Right renal pelvis (tissue), 4 donors: Measurements from ENCODE around the gene REEP6. TPM values are rescaled to one million over a fixed set of nuclear protein-coding genes. Genes with fewer than 3 reads are reported as not detected.
"Not testable (repeated sequence)": the region's sequence is repeated elsewhere in the genome, so short reads cannot be mapped to it uniquely, and the experiment has no call there.

Source experiments
- DNase-seq, 4 donors: peaks; one replicate each; pipeline ENCODE4 v3.0.0-alpha.2; 2013; ENCODE audit warnings: low read depth in 4 of 4, low spot score in 3 of 4, missing footprints in 1 of 4
- polyA plus RNA-seq, 4 donors: library from polyadenylated mRNA; unstranded; fragments of 120-200 nt; gene quantifications; one replicate each; pipeline ENCODE4 v1.2.1, GENCODE V29; 2013; ENCODE audit not compliant: insufficient read length in 4 of 4

REEP6 gene
- polyA plus RNA-seq, 4 donors, result 9.9 to 31.5 (median 17.0) TPM

DNA sequence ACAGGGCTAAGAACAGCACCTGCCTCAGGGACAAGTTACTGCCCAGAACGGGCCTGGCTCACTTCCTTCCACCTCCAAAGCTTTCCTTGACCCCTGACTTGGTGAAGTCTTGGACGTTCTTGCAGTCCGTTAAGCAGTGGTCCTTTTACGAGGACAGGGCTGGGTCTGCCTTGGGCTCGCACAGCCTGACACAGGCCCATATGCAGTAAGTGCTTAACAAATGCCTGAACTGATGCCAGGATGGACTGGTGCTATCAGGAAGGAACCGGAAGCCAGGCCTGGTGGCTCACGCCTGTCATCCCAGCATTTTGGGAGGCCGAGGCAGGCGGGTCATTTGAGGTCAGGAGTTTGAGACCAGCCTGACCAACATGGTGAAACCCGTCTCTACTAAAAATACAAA is 31.1 kb downstream of the REEP6 start:
- DNase-seq, result no peak

DNA sequence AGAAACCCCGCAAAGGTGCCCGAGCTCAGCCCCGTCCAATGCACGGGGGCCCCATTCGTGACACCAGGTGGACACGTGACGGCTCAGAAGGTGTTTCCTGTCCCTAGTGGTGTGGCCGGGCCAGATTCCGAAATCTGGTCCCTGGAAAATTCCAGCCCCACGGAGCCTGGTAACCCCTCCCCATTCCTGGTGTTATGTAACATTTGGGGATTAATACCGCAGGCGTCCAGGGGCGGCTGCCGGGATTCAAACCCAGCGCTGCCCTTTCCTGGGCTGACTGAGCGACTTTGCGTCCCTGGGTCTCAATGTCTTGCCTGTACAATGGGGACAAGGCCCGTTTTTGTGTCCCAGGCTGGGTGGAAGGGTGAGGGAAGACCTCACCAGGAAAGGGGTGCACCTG is 31.9 kb downstream of the REEP6 start:
- no peak for DNase-seq

DNA sequence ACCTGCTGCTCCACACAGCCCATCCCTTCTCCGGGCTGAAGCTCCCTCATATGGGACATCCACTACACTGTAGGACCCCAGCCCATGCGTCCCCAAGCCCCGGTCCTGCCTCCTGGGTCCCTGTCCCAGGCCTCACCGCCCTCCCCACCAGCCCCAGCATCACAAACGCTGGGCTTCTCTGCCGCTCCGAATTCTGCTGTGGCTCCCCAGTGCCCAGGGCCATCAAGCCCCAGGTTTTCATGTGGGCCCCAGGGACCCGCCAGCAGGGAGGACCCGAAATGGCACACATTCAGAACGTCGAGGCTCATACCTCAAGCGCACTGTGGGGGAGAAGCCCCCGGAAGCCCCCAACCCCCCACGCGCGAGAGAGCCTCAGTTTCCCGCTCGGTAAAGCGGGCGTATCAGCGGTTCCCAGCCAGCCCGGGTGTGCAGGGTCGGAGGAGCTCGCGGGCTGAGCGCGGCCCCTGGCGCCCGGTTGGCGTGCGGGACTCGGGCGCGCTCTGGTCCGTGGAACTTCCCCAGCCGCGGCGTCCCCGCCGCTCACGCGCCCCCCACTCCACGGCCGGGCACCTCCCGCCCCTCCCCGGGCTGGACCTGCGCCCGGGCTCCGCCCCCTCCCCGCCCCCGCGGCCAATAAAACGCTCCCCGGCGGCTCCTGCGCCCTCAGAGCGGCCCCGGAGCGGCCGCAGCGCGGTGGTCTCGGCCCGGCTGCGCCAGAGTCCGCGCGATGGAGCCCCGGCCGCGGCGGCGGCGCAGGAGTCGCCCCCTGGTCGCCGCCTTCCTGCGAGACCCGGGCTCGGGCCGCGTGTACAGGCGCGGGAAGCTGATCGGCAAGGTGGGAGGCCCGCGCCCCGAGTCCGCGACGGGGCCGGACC is 32.7 kb downstream of the REEP6 start, which contains the start of gene PLK5:
PLK5 (plus strand) TSS at position 666 of the 875 bp plus-strand sequence. CDS start 2,920 bp downstream, outside the sequence.
- DNase-seq, result no peak

DNA sequence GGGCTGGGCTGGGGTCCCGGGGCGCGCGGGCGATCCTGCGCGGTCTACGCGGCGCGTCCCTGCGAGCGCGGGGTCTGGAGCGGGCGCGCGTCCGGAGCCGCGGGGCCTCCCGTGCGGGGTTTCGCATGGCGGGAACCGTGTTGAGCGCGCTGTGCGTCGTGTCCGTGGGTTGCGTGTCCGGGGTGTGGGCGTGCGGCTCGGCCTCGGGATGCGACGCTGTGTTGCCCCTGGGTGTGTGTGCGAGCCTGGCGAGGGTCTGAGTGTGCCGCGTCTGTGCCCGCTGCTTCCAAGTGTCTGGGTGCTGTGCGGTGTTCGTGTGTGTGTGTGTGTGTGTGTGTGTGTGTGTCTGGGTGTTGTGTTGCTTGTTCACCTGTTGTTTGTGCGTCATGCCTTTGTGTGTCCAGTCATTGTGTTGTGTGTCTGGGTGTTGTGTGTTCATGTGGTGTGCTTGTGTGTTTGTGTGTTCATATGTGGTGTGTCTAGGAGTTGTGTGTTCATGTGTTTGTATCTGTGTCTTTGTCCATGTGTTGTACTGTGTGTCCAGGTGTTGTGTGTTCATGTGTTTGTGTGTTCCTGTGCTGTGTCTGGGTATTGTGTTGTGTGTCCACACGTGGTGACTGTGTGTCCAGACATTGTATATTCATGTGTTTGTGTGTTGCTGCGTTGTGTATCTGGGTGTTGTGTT is 33.4 kb downstream of the REEP6 start:
- DNase-seq, result no peak

DNA sequence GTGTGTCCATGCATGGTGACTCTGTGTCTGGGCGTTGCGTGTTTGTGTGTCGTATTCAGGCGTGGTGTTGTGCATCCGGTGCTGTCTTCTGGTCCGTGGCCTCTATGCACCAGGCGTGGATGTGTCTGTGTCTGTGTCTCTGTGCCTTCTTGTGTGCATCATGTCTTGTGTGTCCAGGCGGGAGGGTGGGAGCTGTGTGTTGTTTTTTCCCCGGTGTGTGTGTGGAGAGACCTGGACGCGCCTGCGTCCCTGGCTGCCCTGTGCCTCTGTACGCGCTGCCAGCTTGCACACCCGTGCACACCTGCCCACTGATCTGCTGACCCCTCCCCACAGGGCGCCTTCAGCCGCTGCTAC is 34.0 kb downstream of the REEP6 start:
- DNase-seq, result no peak

DNA sequence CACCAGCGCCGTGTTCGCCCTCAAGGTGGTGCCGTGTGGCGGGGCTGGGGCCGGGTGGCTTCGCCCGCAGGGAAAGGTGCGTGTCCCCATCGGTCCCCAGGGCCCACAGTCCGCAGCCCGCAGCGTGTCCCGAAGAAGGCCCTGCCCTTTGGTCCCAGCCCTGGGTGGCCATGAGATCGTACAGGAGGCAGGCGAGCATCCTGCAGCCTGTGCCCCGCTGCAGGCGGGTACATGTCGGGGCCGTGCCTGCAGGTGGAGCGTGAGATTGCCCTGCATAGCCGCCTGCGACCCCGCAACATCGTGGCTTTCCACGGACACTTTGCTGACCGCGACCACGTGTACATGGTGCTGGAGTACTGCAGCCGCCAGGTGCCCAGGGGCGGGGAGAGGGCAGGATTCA is 34.4 kb downstream of the REEP6 start:
- no peak for DNase-seq

DNA sequence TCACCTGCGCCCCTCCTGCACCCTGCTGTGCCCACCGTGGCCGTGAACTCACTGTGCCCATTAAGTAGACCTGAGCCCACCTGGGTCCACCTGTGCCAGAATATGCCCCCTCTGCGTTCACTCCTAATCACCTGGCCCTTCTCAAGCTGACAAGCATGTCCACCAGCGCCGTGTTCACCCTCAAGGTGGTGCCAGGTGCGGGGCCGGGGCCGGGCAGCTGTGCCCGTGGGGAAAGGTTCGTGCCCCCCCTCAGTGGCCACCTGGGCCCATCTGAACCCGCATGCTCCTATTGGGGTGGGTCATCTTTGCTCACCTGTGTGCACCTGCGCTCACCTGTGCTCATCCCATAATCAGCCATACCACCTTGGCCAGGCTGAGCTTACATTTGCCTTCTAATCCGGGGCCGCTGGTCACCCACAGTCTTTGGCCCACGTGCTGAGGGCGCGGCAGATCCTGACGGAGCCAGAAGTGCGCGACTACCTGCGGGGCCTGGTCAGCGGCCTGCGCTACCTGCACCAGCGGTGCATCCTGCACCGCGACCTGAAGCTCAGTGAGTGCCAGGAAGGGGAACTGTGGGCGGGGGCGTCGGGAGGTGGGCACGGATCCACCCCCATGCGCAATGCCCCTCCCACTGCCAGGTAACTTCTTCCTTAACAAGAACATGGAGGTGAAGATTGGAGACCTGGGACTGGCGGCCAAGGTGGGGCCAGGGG is 35.2 kb downstream of the REEP6 start:
- DNase-seq, result no peak

DNA sequence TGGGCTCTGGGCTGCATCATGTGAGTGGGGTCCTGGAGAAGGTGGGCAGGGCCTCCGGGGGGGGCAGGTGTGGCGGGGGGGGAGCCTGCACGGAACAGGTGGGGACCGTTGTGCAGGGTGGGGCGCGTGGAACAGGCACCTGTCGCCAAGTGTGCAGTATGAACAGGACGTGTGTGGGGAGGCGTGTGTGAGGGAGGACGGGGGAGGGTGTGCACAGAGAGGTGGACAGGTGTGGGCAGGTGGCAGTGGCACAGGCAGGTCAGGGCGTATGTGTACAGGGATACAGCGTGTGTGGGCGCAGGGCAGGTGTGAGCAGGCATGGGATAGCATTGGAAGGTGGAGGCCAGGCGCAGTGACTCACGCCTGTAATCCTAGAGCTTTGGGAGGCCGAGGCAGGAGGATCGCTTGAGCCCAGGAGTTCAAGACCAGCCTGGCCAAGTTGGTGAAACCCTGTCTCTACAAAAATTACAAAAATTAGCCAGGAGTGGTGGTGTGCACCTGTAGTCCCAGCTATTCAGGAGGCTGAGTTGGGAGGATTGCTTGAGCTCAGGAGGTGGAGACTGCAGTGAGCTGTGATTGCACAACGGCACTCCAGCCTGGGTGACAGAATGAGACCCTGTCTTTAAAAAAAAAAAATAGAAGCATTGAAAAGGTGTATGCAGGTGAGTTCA is 36.1 kb downstream of the REEP6 start:
- no peak for DNase-seq

DNA sequence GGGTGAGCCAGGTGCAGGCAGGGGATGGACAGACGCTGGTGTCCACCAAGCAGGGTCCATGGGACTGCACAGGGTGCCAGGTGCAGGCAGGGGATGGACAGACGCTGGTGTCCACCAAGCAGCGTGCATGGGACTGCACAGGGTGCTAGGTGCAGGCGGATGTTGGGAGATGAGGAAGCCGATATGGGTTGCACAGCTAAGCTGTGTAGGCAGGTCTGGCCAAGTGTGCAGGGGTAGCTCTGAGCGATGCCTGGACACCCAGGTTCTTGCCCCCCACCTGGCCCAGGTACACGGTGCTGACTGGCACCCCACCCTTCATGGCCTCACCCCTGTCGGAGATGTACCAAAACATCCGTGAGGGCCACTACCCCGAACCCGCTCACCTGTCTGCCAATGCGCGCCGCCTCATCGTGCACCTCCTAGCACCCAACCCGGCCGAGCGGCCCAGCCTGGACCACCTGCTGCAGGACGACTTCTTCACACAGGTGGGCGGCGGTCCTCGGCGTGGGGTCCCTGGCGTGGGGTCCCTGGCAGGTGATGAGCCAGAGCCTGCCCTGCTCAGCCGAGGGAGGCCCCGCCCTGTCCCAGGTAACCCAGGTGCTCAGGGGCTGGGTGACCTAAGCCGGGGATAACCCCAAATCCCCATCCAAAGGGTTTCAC is 36.8 kb downstream of the REEP6 start:
- no peak for DNase-seq

DNA sequence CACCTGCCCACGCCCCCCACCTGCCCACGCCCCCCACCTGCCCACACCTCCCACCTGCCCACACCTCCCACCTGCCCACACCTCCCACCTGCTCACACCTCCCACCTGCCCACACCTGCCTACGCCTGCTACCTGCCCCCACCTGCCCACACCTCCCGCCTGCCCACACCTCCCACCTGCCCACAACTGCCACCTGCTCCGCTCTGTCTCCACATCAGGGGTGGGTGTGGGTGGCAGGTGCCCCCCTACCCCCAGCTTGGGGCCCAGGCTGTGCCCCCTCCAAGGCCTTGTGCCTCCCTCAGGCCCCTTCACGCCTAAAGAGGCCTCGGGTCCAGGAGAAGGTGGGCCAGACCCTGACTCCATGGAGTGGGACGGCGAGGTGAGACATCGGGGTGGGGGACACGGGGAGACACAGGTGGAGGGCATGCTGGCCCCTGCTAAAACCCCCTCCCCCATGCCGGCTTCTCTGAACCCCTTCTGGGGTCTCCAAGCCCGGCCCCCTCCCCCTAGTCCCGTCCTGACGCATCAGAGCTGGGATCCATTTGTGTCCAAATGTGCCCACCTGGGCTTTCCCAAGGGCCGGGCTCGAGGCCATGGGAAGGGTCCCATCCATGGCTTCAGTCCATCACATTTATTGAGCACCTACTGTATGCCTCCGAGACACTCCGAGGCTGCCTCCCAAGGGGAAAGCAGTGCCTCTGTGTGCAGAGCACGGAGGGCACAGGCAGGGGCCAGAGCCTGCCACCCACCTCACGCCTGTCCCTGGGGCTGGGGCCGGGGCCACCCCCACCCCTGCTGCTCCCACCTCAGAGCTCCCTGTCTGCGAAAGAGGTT is 37.8 kb downstream of the REEP6 start:
- no peak for DNase-seq

DNA sequence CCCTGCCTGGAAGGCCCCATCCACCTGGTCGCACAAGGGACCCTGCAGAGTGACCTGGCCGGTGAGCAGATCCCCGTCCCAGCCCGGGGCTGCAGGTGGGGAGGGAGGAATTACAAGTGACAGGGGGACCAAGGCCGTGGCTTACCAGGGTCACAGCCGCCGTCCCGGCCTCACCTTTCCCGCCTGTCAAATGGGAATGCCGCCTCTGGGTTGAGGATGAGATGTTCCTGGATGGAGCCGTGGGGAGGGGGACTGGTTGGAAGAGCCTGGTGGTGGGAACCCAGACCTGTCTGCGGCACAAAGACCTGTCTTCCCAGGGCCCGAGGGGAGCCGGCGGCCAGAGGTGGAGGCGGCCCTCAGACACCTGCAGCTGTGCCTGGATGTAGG is 38.4 kb downstream of the REEP6 start:
- no peak for DNase-seq

DNA sequence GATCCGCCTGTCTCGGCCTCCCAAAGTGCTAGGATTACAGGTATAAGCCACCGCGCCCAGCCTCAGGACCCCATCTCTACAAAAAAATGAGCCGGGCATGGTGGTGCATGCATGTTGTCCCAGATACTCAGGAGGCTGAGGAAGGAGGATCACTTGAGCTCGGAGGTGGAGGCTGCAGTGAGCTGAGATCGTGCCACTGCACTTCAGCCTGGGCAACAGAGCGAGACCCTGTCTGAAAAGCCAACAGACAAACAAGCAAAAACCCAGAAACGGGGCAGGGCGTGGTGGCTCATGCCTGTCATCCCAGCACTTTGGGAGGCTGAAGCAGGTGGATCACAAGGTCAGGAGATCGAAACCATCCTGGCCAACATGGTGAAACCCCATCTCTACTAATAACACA is 39.9 kb downstream of the REEP6 start:
- DNase-seq, result not testable (repeated sequence)

DNA sequence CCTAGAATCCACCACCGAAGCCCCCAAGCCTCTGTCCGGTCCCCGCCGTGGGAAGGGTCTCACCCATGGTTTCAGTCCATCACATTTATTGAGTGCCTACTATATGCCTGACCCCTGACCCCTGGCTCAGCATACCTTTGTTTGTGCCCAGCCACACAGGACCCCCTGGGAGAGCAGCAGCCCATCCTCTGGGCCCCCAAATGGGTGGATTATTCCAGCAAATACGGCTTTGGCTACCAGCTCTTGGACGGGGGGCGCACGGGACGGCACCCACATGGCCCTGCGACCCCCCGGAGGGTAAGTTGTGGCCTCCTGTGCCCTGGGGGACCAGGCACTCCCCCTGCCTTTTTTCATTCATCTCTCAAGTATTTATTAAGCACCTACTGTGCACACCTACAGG is 40.6 kb downstream of the REEP6 start:
- no peak for DNase-seq

DNA sequence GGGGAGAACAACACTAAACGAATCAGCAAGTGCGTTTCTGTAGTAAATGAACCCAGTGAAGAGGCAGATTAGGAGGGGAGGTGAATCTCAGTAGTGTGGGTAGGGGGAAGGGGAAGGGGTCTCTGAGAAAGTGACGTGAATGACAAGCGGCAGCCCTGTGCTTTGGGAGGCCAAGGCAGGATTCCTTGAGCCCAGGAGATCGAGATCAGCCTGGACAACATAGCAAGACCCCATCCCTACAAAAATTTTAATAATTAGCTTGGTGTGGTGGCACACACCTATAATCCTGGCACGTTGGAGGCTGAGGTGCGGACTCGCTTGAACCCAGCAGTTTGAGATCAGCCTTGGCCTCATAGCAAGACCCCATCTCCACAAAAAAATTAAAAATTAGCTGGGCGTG is 41.0 kb downstream of the REEP6 start:
- DNase-seq, result no peak

DNA sequence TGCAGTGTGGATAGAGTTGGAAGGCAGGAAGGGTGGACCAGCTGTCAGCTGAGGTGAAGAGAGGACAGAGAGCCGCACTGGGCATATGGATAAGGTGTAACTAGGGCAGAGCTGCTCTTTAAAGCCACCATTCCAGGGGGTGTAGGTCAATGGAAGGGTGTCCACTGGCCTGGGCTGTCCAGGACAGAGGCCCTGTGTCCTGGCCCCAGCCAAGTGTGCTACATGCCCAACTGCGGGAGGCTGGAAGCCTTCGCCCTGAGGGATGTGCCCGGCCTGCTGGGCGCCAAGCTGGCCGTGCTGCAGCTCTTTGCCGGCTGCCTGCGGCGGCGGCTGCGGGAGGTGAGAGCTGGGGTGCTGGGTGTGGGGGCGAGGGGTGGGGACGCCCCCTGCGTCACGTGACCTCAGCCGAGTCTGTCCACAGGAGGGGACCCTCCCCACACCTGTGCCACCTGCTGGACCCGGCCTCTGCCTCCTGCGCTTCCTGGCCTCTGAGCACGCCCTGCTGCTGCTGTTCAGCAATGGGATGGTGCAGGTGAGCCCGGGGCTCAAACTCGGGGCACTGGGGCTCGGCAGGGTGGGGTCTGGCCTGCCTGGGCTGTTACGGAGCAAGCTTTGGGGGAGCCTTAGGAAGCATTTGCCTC is 42.6 kb downstream of the REEP6 start:
- no peak for DNase-seq

DNA sequence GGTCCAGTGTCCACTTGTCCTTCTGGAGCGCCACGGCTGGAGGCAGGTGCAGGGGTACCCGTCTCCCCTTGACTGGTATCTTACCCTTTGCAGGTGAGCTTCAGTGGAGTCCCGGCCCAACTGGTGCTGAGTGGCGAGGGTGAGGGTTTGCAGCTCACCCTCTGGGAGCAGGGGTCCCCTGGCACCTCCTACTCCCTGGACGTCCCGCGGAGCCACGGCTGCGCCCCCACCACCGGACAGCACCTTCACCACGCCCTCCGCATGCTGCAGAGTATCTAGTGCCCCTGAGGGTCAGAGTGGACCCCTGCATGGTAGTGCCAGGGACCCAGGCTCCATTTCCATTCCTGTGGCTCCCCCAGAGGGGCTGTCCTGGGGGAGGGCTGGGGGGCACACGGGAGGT is 44.0 kb downstream of the REEP6 start:
- DNase-seq, result no peak

DNA sequence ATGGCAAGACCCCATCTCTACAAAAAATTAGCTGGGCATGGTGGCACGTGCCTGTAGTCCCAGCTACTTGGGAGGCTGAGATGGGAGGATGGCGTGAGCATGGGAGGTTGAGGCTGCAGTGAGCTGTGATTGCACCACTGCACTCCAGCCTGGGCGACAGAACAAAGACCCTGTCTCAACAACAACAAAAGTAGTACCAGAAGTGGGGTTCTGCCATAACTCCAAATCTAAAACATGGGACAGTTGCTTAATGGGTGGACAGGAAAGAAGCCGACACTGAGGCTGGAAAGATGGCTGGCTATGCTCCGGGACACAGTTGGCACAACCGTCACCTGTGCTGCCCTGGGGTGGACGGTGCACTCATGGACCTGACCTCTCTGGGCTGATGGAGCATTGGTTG is 44.7 kb downstream of the REEP6 start:
- DNase-seq, result not testable (repeated sequence)

DNA sequence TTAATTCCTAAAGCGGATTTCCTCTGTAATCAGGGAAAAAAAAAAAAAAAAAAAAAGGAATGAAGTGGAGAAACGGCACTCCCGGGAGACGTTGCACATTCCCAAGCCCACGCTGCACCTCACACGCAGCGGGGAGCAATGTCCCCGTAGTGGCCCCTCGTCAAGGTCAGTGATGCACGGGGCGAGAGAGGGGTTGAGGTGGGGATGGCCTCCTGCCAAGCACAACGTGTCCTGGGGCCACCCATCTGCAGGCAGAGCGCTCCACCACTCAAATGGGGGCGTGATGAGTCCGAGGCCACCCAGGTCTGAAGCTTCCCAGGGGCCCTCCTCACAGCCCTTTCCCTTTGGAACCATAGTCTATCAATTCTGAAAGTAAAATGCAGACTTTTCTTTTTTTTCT is 48.0 kb downstream of the REEP6 start:
- DNase-seq, result no peak

DNA sequence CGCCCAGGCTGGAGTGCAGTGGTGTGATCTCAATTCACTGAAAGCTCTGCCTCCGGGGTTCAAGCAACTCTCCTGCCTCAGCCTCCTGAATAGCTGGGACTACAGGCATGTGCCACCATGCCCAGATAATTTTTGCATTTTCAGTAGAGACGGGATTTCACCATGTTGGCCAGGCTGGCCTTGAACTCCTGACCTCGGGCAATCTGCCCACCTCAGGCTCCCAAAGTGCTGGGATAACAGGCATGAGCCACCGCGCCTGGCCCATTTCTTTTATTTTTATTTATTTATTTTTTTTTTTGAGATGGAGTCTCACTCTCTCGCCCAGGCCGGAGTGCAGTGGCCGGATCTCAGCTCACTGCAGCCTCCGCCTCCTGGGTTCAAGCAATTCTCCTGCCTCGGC is 48.8 kb downstream of the REEP6 start:
- DNase-seq, result not testable (repeated sequence)
